Measurements from ENCODE around the gene AGA.

DNA sequence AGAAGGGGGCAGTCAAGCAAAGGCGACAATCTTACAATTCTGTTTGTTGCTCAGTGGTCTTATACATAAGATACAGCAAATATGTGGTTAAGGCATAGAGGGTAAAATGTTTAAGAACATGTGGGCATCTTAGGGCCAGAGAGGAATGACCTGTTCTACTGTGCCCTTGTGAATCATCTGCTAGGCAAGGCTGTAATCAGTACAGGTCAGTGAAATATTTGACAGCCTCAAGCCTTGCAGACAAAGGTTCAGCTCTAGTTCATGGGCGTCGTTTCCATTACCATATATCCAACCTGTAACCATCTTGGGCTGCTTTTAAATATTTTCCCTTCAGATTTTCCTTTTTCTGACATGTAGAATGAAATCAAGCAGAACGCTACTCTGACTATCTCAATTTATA is 37.3 kb downstream of the AGA start:
- TF ChIP-seq EP300 (IDR thresholded peaks at IDR 0.05; ENCODE audit: borderline replicate concordance in 1 of 2, low read depth in 1 of 2, low read length in 1 of 2), result no peak
- no peak for TF ChIP-seq CHD2 (IDR thresholded peaks at IDR 0.05; ENCODE audit: low read length, partially characterized antibody)
- TF ChIP-seq RCOR1 (IDR thresholded peaks at IDR 0.05; ENCODE audit: low read length), result no peak
- TF ChIP-seq, protein P1, sequence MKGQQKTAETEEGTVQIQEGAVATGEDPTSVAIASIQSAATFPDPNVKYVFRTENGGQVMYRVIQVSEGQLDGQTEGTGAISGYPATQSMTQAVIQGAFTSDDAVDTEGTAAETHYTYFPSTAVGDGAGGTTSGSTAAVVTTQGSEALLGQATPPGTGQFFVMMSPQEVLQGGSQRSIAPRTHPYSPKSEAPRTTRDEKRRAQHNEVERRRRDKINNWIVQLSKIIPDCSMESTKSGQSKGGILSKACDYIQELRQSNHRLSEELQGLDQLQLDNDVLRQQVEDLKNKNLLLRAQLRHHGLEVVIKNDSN (IDR thresholded peaks at IDR 0.05; ENCODE audit: borderline replicate concordance, low read depth), result no peak
- TF ChIP-seq, protein P2, sequence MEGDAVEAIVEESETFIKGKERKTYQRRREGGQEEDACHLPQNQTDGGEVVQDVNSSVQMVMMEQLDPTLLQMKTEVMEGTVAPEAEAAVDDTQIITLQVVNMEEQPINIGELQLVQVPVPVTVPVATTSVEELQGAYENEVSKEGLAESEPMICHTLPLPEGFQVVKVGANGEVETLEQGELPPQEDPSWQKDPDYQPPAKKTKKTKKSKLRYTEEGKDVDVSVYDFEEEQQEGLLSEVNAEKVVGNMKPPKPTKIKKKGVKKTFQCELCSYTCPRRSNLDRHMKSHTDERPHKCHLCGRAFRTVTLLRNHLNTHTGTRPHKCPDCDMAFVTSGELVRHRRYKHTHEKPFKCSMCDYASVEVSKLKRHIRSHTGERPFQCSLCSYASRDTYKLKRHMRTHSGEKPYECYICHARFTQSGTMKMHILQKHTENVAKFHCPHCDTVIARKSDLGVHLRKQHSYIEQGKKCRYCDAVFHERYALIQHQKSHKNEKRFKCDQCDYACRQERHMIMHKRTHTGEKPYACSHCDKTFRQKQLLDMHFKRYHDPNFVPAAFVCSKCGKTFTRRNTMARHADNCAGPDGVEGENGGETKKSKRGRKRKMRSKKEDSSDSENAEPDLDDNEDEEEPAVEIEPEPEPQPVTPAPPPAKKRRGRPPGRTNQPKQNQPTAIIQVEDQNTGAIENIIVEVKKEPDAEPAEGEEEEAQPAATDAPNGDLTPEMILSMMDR (IDR thresholded peaks at IDR 0.05), result no peak
- TF ChIP-seq, protein P3, sequence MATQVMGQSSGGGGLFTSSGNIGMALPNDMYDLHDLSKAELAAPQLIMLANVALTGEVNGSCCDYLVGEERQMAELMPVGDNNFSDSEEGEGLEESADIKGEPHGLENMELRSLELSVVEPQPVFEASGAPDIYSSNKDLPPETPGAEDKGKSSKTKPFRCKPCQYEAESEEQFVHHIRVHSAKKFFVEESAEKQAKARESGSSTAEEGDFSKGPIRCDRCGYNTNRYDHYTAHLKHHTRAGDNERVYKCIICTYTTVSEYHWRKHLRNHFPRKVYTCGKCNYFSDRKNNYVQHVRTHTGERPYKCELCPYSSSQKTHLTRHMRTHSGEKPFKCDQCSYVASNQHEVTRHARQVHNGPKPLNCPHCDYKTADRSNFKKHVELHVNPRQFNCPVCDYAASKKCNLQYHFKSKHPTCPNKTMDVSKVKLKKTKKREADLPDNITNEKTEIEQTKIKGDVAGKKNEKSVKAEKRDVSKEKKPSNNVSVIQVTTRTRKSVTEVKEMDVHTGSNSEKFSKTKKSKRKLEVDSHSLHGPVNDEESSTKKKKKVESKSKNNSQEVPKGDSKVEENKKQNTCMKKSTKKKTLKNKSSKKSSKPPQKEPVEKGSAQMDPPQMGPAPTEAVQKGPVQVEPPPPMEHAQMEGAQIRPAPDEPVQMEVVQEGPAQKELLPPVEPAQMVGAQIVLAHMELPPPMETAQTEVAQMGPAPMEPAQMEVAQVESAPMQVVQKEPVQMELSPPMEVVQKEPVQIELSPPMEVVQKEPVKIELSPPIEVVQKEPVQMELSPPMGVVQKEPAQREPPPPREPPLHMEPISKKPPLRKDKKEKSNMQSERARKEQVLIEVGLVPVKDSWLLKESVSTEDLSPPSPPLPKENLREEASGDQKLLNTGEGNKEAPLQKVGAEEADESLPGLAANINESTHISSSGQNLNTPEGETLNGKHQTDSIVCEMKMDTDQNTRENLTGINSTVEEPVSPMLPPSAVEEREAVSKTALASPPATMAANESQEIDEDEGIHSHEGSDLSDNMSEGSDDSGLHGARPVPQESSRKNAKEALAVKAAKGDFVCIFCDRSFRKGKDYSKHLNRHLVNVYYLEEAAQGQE (IDR thresholded peaks at IDR 0.05; ENCODE audit: low read depth, low read length), result no peak
- TF ChIP-seq EZH2phosphoT487 (IDR thresholded peaks at IDR 0.05; ENCODE audit: borderline replicate concordance, low read depth), result no peak
- TF ChIP-seq NFIC (IDR thresholded peaks at IDR 0.05; ENCODE audit: borderline replicate concordance), result no peak
- no peak for TF ChIP-seq JUND (IDR thresholded peaks at IDR 0.05)

All from SK-N-SH (cell line).